ENCODE measurements around the gene CPEB1.

CPEB1 gene

DNA sequence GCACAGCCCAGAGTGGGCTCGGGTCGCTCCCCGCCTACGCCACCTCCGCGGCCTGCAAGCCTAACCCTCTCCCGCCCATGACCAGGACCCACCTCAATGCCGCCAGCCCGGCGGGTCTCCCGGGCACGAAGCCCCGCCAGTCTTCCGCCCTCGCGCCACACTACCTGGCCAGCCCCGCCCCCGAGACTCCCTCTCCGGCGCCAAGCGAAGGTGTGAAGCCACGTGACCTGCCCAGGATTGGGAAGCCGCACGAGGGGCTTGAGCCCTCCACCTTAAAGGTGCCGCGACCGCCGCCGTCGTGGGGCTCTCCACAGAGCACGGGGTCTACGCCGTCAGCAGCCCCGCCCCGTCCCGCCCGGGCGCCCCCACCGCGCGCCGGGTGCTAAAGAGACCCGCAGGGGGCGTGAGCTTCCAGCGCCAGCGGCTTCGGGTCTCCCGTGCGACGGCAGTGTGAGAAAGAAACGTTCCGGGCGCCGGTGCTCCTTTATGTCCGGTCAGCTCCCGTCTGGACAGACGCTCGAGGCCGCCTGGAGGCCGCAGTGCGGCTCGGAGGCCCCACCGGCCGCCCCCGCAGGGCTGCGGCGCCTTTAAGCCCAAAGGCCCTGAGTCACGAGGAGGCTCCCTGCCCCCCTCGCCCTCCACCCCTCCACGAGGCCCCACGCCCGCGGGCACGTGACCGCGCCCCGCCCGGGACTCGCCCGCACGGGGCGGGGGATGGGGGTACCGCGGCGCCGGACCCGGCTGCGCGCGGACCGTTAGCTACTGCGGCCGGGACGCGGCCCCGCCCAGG, at the start of gene CPEB1:
CPEB1 (minus strand) TSS at position 319 of the 790 bp plus-strand sequence. CDS start 18,904 bp downstream, outside the sequence.
- DNase-seq (ENCODE audit: low spot score) = peak; percentile 78

GRCh38 chr15:82692171-82692570, 45.0 kb upstream of the CPEB1 start:
- no peak for DNase-seq (ENCODE audit: low spot score)

DNA sequence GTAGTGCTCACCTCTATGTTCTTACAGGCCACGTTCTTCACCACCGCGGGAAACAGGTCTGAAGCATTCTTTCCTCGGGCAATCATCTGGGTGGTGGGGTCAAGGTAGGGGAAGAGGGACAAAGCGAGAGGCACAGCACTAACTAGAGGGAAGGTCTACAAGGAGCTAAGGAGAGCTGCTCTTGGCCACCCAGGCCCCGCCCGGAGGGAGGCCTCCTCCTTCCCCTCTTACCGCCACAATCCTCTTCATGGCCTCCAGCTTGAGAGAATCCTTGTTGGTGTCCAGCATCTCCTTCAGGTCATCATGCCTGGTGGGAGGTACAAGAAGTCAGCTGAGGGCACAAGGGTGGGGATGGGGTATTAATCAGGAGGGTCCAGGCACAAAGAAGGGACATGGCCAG, 42.0 kb upstream of the CPEB1 start:
- no peak for DNase-seq (ENCODE audit: low spot score)

GRCh38 chr15:82688691-82689090, 41.5 kb upstream of the CPEB1 start:
- DNase-seq (ENCODE audit: low spot score) = no peak

DNA sequence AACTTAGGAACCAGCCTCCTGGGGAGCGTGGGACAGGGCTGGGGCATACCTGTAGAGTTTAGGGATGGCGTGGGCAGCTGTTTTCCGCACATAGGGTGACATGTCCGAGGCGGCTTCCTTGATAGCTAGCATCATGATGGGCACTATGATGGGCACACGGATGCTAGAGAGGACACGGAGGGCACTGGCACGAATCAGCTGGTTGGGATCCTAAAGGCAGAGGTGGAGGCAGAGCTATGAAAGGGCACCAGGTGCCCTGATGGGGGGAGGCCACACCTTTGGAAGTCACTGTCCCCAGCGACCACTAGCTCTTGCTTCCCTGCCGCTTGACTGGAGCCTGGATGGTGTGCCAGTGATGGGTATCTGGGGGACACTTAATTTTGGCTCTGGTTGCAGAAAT, 34.2 kb upstream of the CPEB1 start:
- no peak for DNase-seq (ENCODE audit: low spot score)

- no peak for DNase-seq (ENCODE audit: low spot score)
Observed at GRCh38 chr15:82680200-82681102, 33.3 kb upstream of the CPEB1 start.

DNA sequence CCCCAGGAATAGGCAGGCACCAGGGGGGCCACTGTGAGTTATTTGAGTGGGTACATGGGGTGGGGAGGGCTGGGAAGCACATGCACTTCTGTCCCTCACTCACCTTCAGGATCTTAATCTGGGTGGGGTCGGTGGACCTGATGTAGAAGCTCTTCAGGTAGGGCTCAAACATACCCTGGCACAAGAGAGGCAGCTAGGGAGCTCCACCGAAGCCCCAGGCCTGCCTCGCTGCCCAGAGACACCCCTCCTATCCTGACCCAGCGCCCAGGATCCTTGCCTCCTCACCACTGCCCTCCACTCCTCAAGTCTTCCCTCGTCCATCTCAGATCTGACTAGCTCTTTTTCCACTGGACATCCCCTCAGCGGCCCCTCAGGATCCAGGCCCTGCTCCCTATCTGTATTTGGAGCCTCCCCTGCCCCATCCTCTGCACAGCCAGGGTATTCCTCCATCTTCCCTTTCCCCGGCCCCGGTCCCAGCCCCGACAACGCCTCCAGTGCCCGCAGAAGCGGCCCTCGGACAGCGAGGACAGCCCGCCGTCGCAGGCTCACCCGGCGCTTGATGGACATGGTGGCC, 32.5 kb upstream of the CPEB1 start:
- no peak for DNase-seq (ENCODE audit: low spot score)

- no peak for DNase-seq (ENCODE audit: low spot score)
Observed at GRCh38 chr15:82677720-82678323, 30.7 kb upstream of the CPEB1 start.

DNA sequence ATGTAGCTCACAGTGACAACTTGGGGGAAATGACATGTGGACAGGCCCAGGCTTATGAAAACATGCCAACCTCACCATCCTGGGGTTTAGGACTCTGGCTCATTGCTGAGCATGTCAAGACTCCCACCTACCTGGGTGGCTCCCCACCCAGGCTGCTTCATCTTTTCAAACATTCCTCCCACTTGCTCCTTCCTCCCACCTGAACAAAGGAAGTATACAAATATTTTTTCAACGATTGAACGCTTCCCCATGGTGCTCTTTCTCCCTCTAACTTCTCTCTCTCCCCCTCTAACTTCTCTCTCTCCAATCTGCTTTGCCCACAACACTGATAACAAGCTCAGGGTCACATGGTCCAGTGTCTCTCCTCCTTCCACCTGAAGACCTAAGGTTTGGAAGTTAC, 27.7 kb upstream of the CPEB1 start:
- DNase-seq (ENCODE audit: low spot score) = no peak

DNA sequence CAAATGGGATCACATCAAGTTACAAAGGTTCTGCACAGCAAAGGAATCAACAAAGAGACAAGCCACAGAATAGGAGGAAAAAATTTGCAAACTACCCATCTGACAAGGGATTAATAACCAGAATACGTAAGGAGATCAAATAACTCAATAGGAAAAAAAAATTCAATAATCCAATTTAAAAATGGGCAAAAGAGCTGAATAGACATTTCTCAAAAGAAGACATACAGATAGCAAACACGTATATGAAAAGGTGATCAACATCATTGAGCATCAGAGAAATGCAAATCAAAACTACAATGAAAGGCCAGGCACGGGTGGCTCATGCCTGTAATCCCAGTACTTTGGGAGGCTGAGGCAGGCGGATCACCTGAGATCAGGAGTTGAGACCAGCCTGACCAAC, 23.5 kb upstream of the CPEB1 start:
- DNase-seq (ENCODE audit: low spot score) = no peak

DNA sequence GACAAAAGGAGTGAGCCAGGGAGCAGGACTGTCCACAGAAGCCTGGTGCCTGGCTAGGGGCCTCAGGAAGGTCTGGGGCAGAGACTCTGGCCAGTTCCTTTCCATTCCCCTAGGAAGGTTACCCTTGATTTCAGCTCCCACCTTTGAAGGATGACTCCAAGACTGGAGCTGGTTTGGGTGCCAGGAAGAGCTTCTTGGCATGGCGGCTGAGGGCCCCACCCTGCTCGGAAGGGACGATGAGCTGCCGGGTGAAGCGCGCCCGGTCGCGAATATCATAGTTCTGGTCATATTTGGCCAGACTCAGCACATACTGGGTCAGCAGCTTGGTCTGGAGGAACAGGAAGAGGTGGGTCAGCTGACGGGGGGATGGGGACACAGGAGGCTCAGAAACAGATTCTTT, 19.4 kb upstream of the CPEB1 start:
- DNase-seq (ENCODE audit: low spot score) = no peak

- no peak for DNase-seq (ENCODE audit: low spot score)
Observed at GRCh38 chr15:82664021-82664420, 16.9 kb upstream of the CPEB1 start.

GRCh38 chr15:82663186-82663600, 16.0 kb upstream of the CPEB1 start:
- no peak for DNase-seq (ENCODE audit: low spot score)

DNA sequence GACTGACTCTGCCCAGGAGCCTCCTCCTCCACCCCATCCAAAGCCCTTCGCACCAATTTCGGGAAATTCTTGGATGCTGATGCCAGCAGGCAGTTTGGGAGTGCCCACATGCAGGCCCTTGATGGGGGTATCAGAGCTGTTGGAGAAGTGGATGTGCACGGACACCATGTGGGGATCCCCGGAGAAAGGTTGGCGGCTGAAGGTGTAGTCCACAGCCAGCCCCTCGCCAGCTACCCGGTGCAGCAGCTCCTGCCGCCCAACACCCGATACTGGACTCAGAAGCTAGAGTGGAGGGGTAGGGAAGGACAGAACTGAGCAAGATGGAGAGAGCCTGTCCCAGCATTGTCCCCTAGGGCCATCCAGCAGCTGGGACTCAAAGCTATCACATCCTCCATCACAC, 15.5 kb upstream of the CPEB1 start:
- no peak for DNase-seq (ENCODE audit: low spot score)

DNA sequence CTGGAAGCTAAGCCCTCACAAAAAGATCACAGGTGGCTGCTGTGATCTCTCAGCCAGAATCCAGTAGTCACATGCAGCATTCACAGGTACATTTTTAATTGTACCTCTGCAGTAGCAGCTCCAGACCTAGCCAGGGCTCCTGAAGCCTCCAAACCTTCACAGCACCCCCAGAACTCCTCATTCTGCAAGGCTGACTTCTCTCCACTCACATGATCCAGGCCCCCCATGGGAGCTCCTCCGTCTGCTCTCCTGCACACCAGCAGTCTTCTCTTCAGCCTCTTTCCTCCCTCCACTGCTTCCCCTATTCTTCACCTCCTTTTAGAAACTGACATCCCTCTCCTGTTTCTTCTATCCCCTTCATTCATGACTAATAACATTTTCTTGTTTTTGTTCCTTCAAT, 13.2 kb upstream of the CPEB1 start:
- DNase-seq (ENCODE audit: low spot score) = no peak

DNA sequence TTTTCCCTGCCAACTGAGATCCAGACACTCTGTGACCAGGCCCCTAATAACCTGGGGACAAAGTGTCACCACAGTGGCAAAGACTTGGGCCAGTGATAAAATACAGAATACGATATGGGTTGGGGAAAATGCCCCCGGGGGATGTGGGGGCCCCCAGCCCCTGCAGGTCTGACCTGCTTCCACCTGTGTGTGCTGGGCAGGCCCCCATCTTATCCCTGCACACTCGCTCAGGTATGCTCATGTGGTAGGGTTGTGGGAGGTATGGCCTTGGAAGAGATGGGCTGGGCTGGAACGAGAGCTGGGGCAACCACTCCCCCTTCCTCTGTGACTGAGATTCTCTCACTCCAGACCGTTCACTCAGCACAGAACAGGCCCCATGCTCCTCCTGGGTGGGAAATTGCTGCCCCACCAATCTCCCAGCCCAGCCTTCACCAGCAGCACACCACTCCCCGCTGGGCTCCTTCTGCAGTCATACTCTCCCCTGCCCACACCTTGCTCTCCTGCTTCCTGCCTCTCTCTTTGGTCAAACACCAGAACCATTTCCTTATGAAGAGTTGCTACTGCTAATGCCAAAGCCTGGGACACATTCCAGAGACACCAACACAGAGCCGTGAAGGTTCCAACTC, 9.6 kb upstream of the CPEB1 start:
- no peak for DNase-seq (ENCODE audit: low spot score)

DNA sequence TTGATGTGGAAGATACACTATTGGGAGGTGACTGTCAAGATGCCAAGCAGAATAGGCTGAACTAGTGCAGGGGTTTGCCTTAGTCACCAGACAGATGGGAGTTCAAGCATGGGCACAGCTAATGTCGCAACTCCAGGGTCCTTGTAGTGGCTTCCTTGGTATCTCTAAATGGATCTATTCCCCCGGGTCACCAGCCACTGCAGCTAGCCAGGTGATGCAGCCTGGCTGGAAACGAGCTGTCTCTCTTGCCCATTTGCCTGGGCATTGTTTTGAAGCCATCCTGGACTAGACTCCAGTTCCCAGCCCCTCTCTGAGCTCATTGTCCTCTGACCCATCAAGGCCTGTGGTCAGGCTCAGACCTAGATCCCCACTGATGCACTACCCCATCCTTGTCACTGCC, 8.4 kb upstream of the CPEB1 start:
- DNase-seq (ENCODE audit: low spot score) = no peak

- no peak for DNase-seq (ENCODE audit: low spot score)
Observed at GRCh38 chr15:82653483-82654168, 6.5 kb upstream of the CPEB1 start.

- no peak for DNase-seq (ENCODE audit: low spot score)
Observed at GRCh38 chr15:82651708-82652107, 4.5 kb upstream of the CPEB1 start.

DNA sequence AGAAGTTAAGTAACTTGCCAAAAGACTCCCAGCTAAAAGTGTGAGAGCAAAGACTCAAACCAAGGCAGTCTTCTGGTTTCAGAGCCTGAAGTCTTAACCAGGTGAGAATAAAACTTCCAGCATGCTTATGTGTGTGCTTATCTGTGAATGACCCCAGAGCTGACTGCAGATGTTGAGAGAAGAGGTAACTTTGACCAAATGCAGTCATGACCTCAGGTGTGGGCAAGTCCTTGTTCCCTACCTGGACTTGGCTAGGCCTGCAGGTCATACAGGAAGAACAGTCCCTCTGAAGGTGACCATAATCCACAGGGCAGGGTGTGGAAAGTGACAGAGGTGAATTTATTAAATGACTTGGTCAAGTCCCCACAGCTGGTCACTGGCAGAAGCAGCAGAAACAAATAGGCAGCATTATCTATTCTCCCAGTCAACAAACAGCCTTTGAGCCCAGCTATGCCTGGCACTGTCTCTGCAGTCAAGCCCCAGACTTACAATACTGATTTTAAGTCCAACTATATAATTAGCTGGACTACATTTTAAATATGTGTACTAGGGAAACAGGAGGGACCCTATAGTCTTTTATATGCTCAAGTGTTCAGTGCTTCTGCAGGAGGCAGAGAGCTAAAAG, 3.0 kb upstream of the CPEB1 start:
- DNase-seq (ENCODE audit: low spot score) = peak; percentile 86

Data from Ammon's horn (tissue), 1 donor.